GM12878 (cell line): Measurements from ENCODE around the gene PCDHB13. TPM values are rescaled to one million over a fixed set of nuclear protein-coding genes. Genes with fewer than 3 reads are reported as not detected.

Experiments used
- ATAC-seq: fragments of 200-7000 bp; cut with Tn5 transposase; 3 replicates; pipeline ENCODE4 v1.9.1; 2020; ENCODE audit warnings: mild to moderate bottlenecking, moderate library complexity
- BruUV-seq: library from RNA; stranded (reverse); fragments of 400-500 nt; replicated peaks from 2 replicates; lab custom pipeline; 2021; lab: Mats Ljungman, UMichigan
- CTCF ChIA-PET: fragments of 300-600 bp; sonication (Branson Sonifier 250); formaldehyde crosslinking; extraction: SDS; loops from one replicate; lab custom pipeline; 2021; ENCODE audit warnings: inconsistent platforms; lab: Yijun Ruan, JAX
- POLR2A ChIA-PET: fragments of 350-600 bp; formaldehyde crosslinking; extraction: SDS; loops from one replicate; lab custom pipeline; 2021; ENCODE audit warnings: inconsistent platforms; lab: Charles Lee
- RAD21 ChIA-PET: fragments of 300-600 bp; sonication (Branson Sonifier 250); formaldehyde crosslinking; loops from one replicate; lab custom pipeline; 2023; ENCODE audit warnings: antibody characterized with exemption; ENCODE audit not compliant: unreplicated experiment; lab: Charles Lee
- SMC1A ChIA-PET: fragments of 300-600 bp; sonication (Branson Sonifier 250); formaldehyde crosslinking; loops from one replicate; lab custom pipeline; 2023; ENCODE audit not compliant: unreplicated experiment, uncharacterized antibody; lab: Charles Lee
- DNase-seq: peaks from one replicate; pipeline ENCODE4 v3.0.0-alpha.2; 2011; ENCODE audit warnings: low read depth, low spot score
- FAIRE-seq: peaks from 3 replicates; lab custom pipeline; 2011; peaks lifted over from hg19 to GRCh38; lab: Jason Lieb, UNC
- H2AFZ ChIP-seq: 2 replicates; pipeline ENCODE4 v1.6.0; 2011; ENCODE audit warnings: low read depth, low read length, control low read depth; ENCODE audit not compliant: control insufficient read depth
- H3K27ac ChIP-seq: 2 replicates; pipeline ENCODE4 v1.5.1; 2011; ENCODE audit warnings: control low read depth; ENCODE audit not compliant: control insufficient read depth, insufficient read depth
- H3K27me3 ChIP-seq, 2 experiments: replicated peaks in 1 of 2; 2 replicates each; pipeline versions ENCODE4 v1.6.0 to v1.6.1; 2011; ENCODE audit warnings: low read length in 1 of 2; ENCODE audit not compliant: control insufficient read depth in 2 of 2, insufficient read depth in 2 of 2
- H3K36me3 ChIP-seq, 2 experiments: 2 replicates each; pipeline ENCODE4 v1.5.1; 2011; ENCODE audit warnings: low read length in 1 of 2; ENCODE audit not compliant: control insufficient read depth in 2 of 2, insufficient read depth in 2 of 2
- H3K4me1 ChIP-seq: 2 replicates; pipeline ENCODE4 v1.6.1; 2011; ENCODE audit warnings: mild to moderate bottlenecking, low read length, moderate library complexity, mixed read lengths; ENCODE audit not compliant: control insufficient read depth, insufficient read depth
- H3K4me2 ChIP-seq: 2 replicates; pipeline ENCODE4 v1.6.0; 2011; ENCODE audit warnings: control low read depth; ENCODE audit not compliant: control insufficient read depth, insufficient read depth
- H3K4me3 ChIP-seq: fragments of 200-600 bp; sonication (generic); 2 replicates; pipeline ENCODE4 v1.5.1; 2016
- H3K79me2 ChIP-seq: 2 replicates; pipeline ENCODE4 v1.6.0; 2011; ENCODE audit warnings: low read length; ENCODE audit not compliant: control insufficient read depth, insufficient read depth
- H3K9ac ChIP-seq: 2 replicates; pipeline ENCODE4 v1.8.0; 2011; ENCODE audit warnings: low read length, control low read depth, mixed read lengths; ENCODE audit not compliant: control insufficient read depth, insufficient read depth
- H3K9me3 ChIP-seq: replicated peaks from 3 replicates; pipeline ENCODE4 v1.5.1; 2011; ENCODE audit warnings: mild to moderate bottlenecking, low read length; ENCODE audit not compliant: control insufficient read depth, insufficient read depth
- H4K20me1 ChIP-seq: 2 replicates; pipeline ENCODE4 v1.6.0; 2011; ENCODE audit not compliant: control insufficient read depth, insufficient read depth
- CHD1 ChIP-seq: IDR thresholded peaks from 2 replicates; pipeline ENCODE4 v1.6.1; 2012; ENCODE audit warnings: low read depth, low read length, improper control_type of control experiment
- CREB1 ChIP-seq: IDR thresholded peaks from 2 replicates; pipeline ENCODE4 v1.6.1; 2012; ENCODE audit warnings: low read depth, mild to moderate bottlenecking, inconsistent platforms
- CREM ChIP-seq: IDR thresholded peaks from 2 replicates; pipeline ENCODE4 v1.6.1; 2014; ENCODE audit warnings: antibody characterized with exemption, low read depth
- GABPA ChIP-seq: IDR thresholded peaks from 2 replicates; pipeline ENCODE4 v1.6.1; 2014; ENCODE audit warnings: antibody characterized with exemption, low read depth, mild to moderate bottlenecking, inconsistent platforms
- JUNB ChIP-seq: IDR thresholded peaks from 2 replicates; pipeline ENCODE4 v1.6.1; 2016; ENCODE audit warnings: antibody characterized with exemption, mild to moderate bottlenecking
- MEF2B ChIP-seq: fragments of 450-650 bp; IDR thresholded peaks from 2 replicates; pipeline ENCODE4 v1.6.1; 2018; ENCODE audit warnings: mild to moderate bottlenecking, moderate library complexity; ENCODE audit not compliant: partially characterized antibody, poor library complexity, severe bottlenecking
- RCOR1 ChIP-seq: conservative IDR thresholded peaks from 2 replicates; pipeline ENCODE4 v1.6.1; 2012; ENCODE audit warnings: low read depth, low read length, improper control_type of control experiment
- SP1 ChIP-seq: IDR thresholded peaks from one replicate; pipeline ENCODE4 v1.6.1; 2011; ENCODE audit warnings: low read depth, low read length
- ZBED1 ChIP-seq: IDR thresholded peaks from 2 replicates; pipeline ENCODE4 v1.6.1; 2016; ENCODE audit warnings: borderline replicate concordance
- ZBTB40 ChIP-seq: fragments of 450-650 bp; IDR thresholded peaks from 2 replicates; pipeline ENCODE4 v1.6.1; 2016; ENCODE audit warnings: mild to moderate bottlenecking, moderate library complexity, borderline replicate concordance
- ZNF384 ChIP-seq: IDR thresholded peaks from 2 replicates; pipeline ENCODE4 v1.6.1; 2012; ENCODE audit warnings: low read depth, mild to moderate bottlenecking, low read length, improper control_type of control experiment, borderline replicate concordance
- WGBS: methylation state at CpG from one replicate; pipeline ENCODE4 v1.1.6; 2016; ENCODE audit warnings: low lambda C conversion rate; ENCODE audit not compliant: insufficient replicate concordance, insufficient coverage; ENCODE audit errors: missing lambda C conversion rate; 5-methylcytosine and 5-hydroxymethylcytosine counted together
- in situ Hi-C: fragments of 300-500 bp; cut with MboI; formaldehyde crosslinking; loops from 9 replicates; pipeline ENCODE4 v1.14.3; 2018; ENCODE audit warnings: mixed read lengths
- intact Hi-C: fragments of 100-400 bp; cut with micrococcal nuclease; formaldehyde crosslinking; loops from one replicate; pipeline ENCODE4 v1.14.2; 2022; ENCODE audit not compliant: unreplicated experiment
- polyA plus RNA-seq, 11 experiments: library from polyadenylated mRNA; depleted of rRNA in 4 of 11; unstranded in 6 of 11; stranded (reverse) in 5 of 11; fragments of >200 nt; fragmentation: Nextera tagmentation in 4 of 11; fragmentation: Illumina TruSeq in 1 of 11; extraction: Ambion mirVana in 4 of 11; extraction: Trizol in 1 of 11; gene quantifications; 1 replicate in 1 of 11; 2 replicates in 10 of 11; pipeline versions ENCODE4 v1.2.1 to v1.2.3, GENCODE V29; 2011 to 2016; ENCODE audit warnings: inconsistent platforms in 2 of 11, missing spikeins in 2 of 11, low read depth in 1 of 11
- total RNA-seq, 4 experiments: library from RNA; depleted of rRNA in 3 of 4; stranded (reverse); fragments of >200 nt in 3 of 4; fragmentation: Illumina TruSeq in 1 of 4; extraction: Trizol in 1 of 4; gene quantifications; 2 replicates each; pipeline versions ENCODE4 v1.2.1 to v1.2.3, GENCODE V29; 2013 to 2021
- TF ChIP-seq, protein P1 (sequence below): fragments of 450-650 bp; IDR thresholded peaks from 2 replicates; pipeline ENCODE4 v1.6.1; 2016; ENCODE audit warnings: mild to moderate bottlenecking
- TF ChIP-seq, protein P2 (sequence below): IDR thresholded peaks from 2 replicates; pipeline ENCODE4 v1.6.1; 2012; ENCODE audit warnings: low read length, inconsistent platforms
- TF ChIP-seq, protein P3 (sequence below): fragments of 450-650 bp; conservative IDR thresholded peaks from 2 replicates; pipeline ENCODE4 v1.6.1; 2017; ENCODE audit warnings: mild to moderate bottlenecking, moderate library complexity

Gene PCDHB13
- total and polyA plus RNA-seq, 10 of the 15 experiments (the other 5 are each of a cell fraction or from before 2014, with no cell fraction given): 0.01 to 0.03 TPM; not detected in 8

- BruUV-seq: no TSS peak
- ATAC-seq (no peak), FAIRE-seq (no peak), DNase-seq (no peak)
- ChIA-PET POLR2A (no interaction called here), SMC1A (no interaction called here), CTCF (no interaction called here), RAD21 (no interaction called here)
- in situ Hi-C loops (loop anchor here (25.0 kb wide), 1 partner anchor 363 kb away; no protein-coding TSS in a partner anchor), intact Hi-C loops (no loop called here)
- 47% methylated on average over 21 of the region's 21 CpGs for WGBS
- TF ChIP-seq CREB1 (no peak), GABPA (no peak), JUNB (no peak), SP1 (no peak), CREM (no peak), ZNF384 (no peak), ZBED1 (no peak), MEF2B (no peak), RCOR1 (no peak), ZBTB40 (no peak), CHD1 (no peak)
- TF ChIP-seq, protein P1, sequence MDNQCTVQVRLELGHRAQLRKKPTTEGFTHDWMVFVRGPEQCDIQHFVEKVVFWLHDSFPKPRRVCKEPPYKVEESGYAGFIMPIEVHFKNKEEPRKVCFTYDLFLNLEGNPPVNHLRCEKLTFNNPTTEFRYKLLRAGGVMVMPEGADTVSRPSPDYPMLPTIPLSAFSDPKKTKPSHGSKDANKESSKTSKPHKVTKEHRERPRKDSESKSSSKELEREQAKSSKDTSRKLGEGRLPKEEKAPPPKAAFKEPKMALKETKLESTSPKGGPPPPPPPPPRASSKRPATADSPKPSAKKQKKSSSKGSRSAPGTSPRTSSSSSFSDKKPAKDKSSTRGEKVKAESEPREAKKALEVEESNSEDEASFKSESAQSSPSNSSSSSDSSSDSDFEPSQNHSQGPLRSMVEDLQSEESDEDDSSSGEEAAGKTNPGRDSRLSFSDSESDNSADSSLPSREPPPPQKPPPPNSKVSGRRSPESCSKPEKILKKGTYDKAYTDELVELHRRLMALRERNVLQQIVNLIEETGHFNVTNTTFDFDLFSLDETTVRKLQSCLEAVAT: no peak
- TF ChIP-seq, protein P2, sequence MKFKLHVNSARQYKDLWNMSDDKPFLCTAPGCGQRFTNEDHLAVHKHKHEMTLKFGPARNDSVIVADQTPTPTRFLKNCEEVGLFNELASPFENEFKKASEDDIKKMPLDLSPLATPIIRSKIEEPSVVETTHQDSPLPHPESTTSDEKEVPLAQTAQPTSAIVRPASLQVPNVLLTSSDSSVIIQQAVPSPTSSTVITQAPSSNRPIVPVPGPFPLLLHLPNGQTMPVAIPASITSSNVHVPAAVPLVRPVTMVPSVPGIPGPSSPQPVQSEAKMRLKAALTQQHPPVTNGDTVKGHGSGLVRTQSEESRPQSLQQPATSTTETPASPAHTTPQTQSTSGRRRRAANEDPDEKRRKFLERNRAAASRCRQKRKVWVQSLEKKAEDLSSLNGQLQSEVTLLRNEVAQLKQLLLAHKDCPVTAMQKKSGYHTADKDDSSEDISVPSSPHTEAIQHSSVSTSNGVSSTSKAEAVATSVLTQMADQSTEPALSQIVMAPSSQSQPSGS: no peak
- TF ChIP-seq, protein P3, sequence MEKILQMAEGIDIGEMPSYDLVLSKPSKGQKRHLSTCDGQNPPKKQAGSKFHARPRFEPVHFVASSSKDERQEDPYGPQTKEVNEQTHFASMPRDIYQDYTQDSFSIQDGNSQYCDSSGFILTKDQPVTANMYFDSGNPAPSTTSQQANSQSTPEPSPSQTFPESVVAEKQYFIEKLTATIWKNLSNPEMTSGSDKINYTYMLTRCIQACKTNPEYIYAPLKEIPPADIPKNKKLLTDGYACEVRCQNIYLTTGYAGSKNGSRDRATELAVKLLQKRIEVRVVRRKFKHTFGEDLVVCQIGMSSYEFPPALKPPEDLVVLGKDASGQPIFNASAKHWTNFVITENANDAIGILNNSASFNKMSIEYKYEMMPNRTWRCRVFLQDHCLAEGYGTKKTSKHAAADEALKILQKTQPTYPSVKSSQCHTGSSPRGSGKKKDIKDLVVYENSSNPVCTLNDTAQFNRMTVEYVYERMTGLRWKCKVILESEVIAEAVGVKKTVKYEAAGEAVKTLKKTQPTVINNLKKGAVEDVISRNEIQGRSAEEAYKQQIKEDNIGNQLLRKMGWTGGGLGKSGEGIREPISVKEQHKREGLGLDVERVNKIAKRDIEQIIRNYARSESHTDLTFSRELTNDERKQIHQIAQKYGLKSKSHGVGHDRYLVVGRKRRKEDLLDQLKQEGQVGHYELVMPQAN: no peak
- Histone ChIP-seq H3K9ac (no peak within 1 kb of the TSS), H3K9me3 (no peaks in the 10 kb centered on the region), H3K79me2 (no peaks in the 10 kb centered on the region), H3K27me3 (no peaks in the 10 kb centered on the region), H4K20me1 (no peaks in the 10 kb centered on the region), H3K27ac (no peak within 1 kb of the TSS), H3K4me1 (no peaks in the 10 kb centered on the region), H2AFZ (no peak within 1 kb of the TSS), H3K4me2 (no peak within 1 kb of the TSS), H3K36me3 (no peaks in the 10 kb centered on the region), H3K4me3 (no peak within 1 kb of the TSS)
Measured at GRCh38 chr5:141199359-141200235, 14.1 kb upstream of the PCDHB13 start, which contains the start of gene PCDHB11. Gene PCDHB11 (plus strand): TSS chr5:141199627. CDS start chr5:141199775, 148 bp downstream.
